Choroid plexus epithelial cell (primary cell): Measurements from ENCODE around the gene EPHB1.

Source experiments
- DNase-seq: peaks from one replicate; pipeline ENCODE4 v3.0.0-alpha.2; 2010; ENCODE audit warnings: low read depth
- H3K4me3 ChIP-seq: 2 replicates; pipeline ENCODE4 v1.5.1; 2011; ENCODE audit warnings: low read depth, mild to moderate bottlenecking, control low read depth, low read length, moderate library complexity
- CTCF ChIP-seq: conservative IDR thresholded peaks from 2 replicates; pipeline ENCODE4 v1.5.1; 2011; ENCODE audit warnings: low read depth, mild to moderate bottlenecking, control low read depth, inconsistent platforms, low read length, moderate library complexity

EPHB1 gene

GRCh38 chr3:135267487-135267886, 472.4 kb downstream of the EPHB1 start:
- DNase-seq: no peak
- no peak for TF ChIP-seq CTCF
- H3K4me3 ChIP-seq: no peak overlapping the region

- no peak for TF ChIP-seq CTCF
- no peak for DNase-seq
- H3K4me3 ChIP-seq: no peak overlapping the region
Measured at GRCh38 chr3:135268941-135269532, 474.0 kb downstream of the EPHB1 start.

GRCh38 chr3:135271177-135272025, 476.3 kb downstream of the EPHB1 start:
- no peak for TF ChIP-seq CTCF
- no peak overlapping the region for H3K4me3 ChIP-seq
- no peak for DNase-seq

- TF ChIP-seq CTCF: no peak
- H3K4me3 ChIP-seq: no peak overlapping the region
- DNase-seq: no peak
Measured at GRCh38 chr3:135272026-135272669, 477.1 kb downstream of the EPHB1 start.

GRCh38 chr3:135292162-135292561, 497.1 kb downstream of the EPHB1 start:
- no peak for DNase-seq

GRCh38 chr3:135301670-135302069, 506.6 kb downstream of the EPHB1 start:
- no peak for DNase-seq
- no peak for TF ChIP-seq CTCF
- no peak overlapping the region for H3K4me3 ChIP-seq

More at GRCh38 chr3:135292162-135292561, 497.1 kb downstream of the EPHB1 start:
- H3K4me3 ChIP-seq: no peak overlapping the region
- TF ChIP-seq CTCF: no peak
